HL-60/S4 (cell line): ENCODE results near the gene FCMR.

Experiments used
- in situ Hi-C: fragments of 300-500 bp; cut with MboI; formaldehyde crosslinking; loops from 2 replicates; pipeline ENCODE4 v1.14.3; 2022; ENCODE audit warnings: low sequenced_read_pairs

Gene FCMR

DNA sequence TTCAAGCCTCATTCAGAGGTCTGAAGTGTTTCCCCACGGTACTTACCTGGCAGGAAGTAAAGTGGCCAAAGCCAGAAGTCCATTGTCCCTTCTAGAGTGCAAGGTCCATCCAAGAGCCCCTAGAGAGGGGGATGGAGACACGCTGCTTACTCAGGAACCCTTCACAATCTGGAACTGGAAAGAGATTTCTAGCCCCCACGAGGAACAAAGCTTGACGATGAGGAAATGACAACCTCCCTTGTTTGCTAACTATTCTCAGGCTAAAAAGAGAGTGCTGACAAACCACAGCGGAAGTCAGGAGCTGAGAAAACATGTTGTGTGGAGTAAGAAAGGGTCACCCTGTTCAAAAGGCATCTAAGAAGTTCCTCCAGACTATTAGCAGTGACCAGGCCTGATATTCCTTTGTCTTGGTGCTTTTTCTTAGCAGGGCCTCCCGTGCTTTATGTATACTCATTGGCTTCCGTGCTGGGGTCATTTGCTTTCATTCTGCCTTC, at the start of gene FCMR:
FCMR (minus strand) TSS at position 170 of the 494 bp plus-strand sequence; CDS start at position 83, 87 bp downstream.
- in situ Hi-C loops = loop anchor here (25.0 kb wide), 1 partner anchor 435 kb away; no protein-coding TSS in a partner anchor

GRCh38 chr1:206971029-206971655, 49.4 kb upstream of the FCMR start:
- in situ Hi-C loops = no loop called here

DNA sequence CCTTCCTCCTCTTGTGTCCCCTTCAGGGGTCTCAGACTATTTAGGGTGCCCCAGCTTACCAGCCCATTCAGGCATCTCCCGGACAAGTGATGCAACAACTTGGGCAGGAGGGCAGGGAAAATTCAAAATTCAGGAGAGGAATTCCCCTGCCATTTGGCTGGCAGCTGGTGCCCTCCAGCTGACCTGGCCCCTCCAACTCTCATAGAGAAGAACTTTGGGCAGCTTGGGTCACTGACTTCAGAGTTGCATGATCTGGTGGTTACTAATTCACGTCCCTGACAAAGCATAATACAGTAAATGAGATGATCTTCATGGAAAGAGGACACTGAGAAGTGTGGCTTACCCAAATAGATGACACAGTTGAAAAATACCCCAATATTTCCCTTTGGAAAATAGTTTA, 48.7 kb upstream of the FCMR start, which contains the start of gene FCAMR:
FCAMR (minus strand) TSS at position 15 of the 400 bp plus-strand sequence. CDS start 335 bp downstream, outside the sequence.
- in situ Hi-C loops = no loop called here

DNA sequence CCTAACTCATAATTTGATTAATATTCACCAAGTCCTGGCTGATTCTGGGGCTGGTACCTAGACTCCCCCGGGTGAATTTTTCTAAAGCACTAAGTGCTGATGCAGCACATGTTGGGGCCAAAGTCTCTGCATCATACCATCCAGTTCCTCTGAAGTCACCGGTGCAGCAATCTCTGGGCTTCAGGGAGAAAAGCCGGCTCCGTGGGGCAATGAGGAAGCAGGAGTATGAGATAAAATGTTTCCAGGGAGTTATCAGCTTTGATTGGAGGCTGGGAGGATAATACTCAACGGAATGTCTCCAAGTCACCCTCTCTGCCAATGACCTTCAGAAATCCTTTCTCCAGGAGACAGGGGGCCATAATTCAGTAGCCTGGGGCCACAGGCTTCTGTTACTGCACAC, 47.3 kb upstream of the FCMR start:
- in situ Hi-C loops = no loop called here

- in situ Hi-C loops = no loop called here
Observed at GRCh38 chr1:206967096-206967849, 45.5 kb upstream of the FCMR start.

DNA sequence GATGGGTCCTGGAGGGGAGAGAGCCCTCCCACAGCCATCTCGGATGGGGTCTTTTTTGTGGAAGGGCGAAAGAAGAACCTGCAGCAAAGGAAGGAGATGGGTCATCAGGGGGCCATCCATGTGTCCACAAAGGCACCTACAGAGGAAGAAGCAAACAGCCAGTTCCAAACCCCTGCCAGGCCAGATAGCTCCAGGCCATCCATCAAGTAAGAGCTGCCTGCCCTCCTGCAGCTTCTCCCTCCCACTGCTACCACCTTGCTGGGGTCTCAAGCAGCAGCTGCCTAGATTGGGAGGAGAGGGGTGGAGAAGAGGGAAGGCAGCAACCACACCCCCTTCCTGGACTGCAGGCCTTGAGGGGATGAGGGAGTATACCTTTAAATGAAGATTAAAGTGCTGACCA, 44.0 kb upstream of the FCMR start:
- in situ Hi-C loops = no loop called here

- in situ Hi-C loops = no loop called here
Observed at GRCh38 chr1:206963740-206964139, 42.0 kb upstream of the FCMR start.

- in situ Hi-C loops = no loop called here
Observed at GRCh38 chr1:206963119-206963712, 41.5 kb upstream of the FCMR start.

DNA sequence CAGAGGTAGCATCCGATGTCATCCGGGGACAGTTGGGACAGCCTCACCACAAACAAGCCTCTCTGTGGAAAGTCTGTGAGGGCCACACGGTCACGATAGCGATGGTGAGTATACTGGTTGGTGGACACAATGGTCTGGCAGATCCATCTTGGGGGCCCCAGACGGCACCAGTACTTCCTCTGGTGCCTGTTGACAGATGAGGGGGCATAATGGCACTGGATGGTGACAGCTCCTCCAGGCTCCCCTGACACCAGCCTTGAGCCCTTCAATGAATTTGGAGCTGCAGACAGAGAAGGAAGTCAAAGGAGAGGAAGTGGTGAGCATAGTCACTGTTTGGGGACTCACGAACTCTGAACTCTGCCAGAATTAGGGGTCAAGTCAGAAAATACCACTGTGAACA, 40.5 kb upstream of the FCMR start:
- in situ Hi-C loops = no loop called here

- in situ Hi-C loops = no loop called here
Observed at GRCh38 chr1:206961668-206962067, 39.9 kb upstream of the FCMR start.

DNA sequence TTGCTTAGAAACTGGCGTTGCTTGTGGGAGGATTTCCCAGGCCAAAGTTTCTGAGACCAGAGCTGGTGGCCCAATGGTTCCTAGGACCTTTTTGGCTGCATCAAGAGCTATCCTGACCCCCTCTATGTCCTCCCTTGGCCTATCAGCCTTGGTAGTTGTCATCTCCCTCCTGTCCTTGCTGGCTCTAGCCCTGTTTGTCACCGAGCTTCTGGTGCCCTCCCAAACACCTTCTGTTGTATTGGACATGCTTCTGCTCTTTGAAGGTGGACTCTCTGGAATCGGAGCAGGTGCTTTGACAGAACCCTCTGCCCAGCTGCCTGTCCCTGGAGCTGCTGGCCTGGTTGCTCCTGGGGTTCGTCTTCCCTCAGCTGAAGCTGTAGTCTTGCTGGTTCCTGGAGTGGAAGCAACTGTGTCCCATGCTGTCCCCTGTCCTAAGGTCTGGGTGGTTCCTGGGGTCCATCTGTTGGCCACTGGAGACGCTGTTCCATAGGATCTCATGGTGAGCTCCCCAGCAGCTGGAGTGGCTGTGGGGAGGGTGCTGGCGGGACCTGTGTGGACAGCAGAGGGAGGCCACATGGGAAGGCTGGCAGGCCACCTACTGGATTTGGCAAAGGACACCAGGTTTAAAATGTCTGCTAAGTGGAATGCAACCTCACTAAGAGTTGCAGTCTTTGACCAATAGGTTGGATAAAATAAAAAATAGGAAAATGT, 39.1 kb upstream of the FCMR start:
- in situ Hi-C loops = no loop called here

DNA sequence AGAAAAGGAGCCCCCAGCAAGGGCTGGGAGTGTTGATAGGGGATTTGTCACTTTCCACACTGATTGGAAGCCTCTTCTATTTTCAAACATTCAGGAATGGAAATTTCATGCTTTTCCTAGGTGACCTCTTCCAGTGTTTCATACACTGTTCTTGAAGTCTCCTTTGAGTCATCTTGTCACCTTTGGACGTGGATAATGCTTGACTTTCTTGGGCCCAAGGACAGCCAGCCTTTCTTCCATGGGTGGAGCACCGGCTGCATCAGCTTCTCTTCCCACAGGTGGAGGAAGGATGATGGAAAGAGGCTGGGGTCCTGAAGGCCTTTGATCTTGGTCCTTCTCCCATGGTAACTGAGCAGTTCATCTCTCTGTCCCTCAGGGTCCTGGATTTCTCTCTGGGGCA, 36.4 kb upstream of the FCMR start:
- in situ Hi-C loops = no loop called here

- in situ Hi-C loops = no loop called here
Observed at GRCh38 chr1:206957639-206958038, 35.9 kb upstream of the FCMR start.

- in situ Hi-C loops = no loop called here
Observed at GRCh38 chr1:206955476-206956451, 34.0 kb upstream of the FCMR start.

DNA sequence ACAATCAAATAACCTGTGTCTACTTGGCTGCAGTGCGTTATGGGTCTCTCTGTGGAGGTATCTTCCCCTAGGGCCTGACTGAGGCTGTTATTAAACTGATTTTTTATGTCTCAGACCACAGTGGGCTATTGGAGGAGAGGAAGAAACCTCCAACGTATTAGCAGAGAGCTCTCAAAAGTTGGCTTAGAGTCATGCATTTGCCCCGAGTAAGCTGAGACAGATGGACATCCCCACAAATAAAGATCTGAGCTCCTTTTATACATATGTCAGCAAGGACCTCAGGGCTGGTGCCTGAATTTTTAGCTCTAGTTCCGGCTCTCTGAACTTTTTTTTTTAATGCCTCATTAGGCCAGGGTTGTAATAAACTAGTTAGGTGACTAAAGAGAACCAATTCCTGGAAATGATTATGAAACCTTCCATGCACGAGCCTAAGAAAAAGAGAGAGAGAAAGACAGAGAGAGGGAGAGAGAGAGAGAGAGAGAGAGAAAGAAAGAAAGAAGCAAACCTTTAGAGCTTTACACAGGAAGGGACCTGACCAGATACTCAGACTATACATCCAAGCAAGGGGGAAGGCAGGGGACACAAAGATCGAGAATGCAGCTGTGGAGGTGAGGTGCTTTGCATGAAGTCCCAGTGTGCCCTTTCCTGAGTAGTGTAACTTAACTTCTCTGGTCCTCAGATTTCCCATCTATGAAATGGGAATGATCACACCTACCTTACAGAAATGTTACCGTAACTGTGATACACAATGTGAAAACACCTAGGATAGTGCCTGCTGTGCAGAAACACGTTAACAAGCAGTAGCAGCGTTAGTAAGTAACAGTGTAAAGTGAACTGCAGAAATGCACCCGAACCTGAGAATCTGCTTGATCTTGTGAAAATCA, 33.0 kb upstream of the FCMR start:
- in situ Hi-C loops = no loop called here

- in situ Hi-C loops = no loop called here
Observed at GRCh38 chr1:206953626-206954025, 31.9 kb upstream of the FCMR start.

GRCh38 chr1:206953126-206953525, 31.4 kb upstream of the FCMR start:
- in situ Hi-C loops = no loop called here

DNA sequence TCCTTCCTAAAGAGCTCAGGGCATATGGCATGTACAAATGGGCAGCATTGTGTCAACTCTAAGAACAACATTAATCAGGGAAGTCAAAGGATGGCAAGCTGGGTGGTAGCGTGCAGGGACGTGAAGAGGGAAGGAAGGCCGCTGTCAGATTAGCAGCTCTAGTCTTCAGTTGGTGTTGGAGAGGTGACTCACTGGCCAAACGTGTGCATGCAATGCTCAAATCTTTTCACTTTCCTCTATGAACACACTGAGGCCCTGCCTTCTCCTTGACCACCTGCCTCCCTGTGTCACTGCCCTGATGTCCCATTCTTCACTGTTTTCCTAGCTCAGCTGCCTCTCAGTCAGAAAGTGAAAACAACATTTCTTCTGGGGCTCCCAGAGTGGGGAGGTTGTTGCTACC, 30.4 kb upstream of the FCMR start:
- in situ Hi-C loops = no loop called here
